Cardiac septum (tissue), 1 donor: ENCODE measurements around the gene LYAR. TPM values are rescaled to one million over a fixed set of nuclear protein-coding genes. Genes with fewer than 3 reads are reported as not detected.

Experiments used
- DNase-seq: peaks from one replicate; pipeline ENCODE4 v3.0.0-alpha.2; 2020; ENCODE audit warnings: low spot score
- intact Hi-C: fragments of 100-400 bp; cut with DNase I; formaldehyde crosslinking; loops from one replicate; pipeline ENCODE4 v1.14.0; 2022
- total RNA-seq: library from RNA; stranded (reverse); fragmentation: NEBNext Ultra II Directional; extraction: Animal tissue kit (Norgen Biotek cat#: 25700); gene quantifications from one replicate; pipeline ENCODE4 v1.2.1, GENCODE V29; 2021
- donor health status: DM: no; HTN: no; CAD: no.

Gene LYAR
- total RNA-seq, 1 donor from 2014 or later = 21.2 TPM

DNA sequence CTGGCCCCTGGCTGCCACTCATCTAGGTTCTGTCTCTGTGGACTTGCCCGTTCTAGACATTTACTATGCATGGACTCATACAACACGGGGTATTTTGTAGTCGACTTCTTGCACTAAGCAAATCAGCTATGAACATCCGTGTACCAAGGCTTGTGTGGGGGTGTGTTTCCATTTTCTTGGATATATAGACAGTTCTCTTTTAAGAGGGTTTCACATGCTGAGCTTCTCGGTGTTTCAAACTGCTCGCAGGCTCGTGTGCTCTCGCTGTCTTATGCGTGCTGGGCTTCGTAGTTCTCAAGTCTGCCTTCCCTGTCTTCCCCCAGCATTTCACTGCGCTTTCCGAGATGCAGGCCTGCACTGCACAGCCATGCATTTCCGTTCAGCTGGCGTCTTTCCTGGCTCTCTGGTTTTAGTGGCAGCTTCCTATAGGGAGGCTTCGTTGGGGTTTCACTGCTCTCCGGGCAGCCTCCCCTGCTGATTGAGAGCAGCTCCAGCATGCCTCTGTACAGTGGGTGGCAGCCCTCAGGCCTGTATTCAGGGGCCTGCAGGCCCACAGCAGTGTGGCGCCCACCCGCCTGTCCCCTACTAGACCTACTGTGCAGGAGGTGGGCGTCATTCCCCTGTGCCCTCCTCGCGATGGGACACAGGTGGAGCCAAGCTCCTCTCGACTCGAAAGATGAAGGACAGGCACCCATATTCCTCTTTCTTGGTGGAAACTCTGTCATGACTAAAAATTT is 27.7 kb upstream of the LYAR start:
- DNase-seq = no peak
- intact Hi-C loops = no loop called here

DNA sequence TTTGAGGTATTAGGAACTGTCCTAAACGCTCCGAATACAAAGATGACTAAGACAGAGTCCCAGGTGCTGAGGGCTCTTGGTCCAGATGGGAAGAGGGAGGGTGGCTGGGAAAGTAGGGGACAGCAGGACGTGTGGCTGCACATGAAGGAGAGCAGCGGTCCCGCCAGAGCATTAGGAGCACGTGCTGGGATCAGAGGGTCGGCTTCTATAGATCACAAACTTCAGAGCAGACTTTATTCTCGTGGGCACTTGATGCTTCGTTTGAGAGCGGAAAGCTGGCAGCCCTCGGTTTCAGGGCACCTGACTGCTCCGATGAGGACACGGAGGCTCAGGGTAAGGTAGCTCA is 26.2 kb upstream of the LYAR start:
- DNase-seq = no peak
- intact Hi-C loops = no loop called here

DNA sequence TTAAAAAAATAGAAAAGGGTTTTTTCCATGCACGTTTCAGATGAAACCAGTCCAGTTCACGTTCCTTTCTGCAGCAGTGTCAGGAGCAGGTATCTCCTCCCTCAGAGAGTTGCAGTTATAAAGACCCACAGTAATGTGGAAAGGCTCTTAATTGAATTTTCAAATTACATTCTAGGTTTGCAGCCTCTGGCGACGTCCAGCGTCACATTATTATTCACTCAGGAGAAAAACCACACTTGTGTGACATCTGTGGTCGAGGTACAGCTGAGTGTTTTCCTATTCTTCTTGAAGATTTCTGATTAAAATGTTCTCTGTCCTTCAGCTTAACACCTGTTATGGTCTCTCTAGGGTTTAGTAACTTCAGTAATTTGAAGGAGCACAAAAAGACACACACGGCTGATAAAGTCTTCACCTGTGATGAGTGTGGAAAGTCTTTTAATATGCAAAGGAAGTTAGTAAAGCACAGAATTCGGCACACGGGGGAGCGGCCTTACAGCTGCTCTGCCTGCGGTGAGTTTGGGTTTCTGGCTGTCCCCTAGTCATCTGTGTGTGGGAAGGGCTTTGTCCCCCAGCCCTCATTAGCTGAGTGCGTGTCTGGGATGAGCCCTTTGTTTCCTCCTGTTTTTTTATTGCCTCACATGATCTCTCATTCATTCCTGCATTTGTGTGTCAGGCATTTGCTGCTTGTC is 25.7 kb upstream of the LYAR start:
- DNase-seq = no peak
- intact Hi-C loops = no loop called here

DNA sequence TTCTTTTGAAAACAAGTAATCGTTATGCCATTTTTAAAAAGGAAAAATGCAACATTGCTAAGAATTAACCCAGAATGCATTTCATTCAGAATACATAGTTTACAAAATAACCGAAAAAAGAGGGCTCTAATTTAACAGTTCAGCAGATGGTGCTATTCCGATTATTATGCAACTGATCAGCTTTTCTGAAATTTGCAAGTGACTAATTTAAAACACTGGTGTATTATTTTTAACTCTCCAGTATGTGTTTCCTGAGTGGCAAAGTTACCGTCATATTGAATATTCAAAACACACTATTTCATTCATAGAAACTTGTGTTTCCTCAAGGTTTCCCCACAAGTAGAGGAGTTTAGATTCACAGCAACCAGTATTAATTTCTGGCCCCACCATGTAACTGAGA is 21.2 kb upstream of the LYAR start:
- intact Hi-C loops = no loop called here
- DNase-seq = no peak

DNA sequence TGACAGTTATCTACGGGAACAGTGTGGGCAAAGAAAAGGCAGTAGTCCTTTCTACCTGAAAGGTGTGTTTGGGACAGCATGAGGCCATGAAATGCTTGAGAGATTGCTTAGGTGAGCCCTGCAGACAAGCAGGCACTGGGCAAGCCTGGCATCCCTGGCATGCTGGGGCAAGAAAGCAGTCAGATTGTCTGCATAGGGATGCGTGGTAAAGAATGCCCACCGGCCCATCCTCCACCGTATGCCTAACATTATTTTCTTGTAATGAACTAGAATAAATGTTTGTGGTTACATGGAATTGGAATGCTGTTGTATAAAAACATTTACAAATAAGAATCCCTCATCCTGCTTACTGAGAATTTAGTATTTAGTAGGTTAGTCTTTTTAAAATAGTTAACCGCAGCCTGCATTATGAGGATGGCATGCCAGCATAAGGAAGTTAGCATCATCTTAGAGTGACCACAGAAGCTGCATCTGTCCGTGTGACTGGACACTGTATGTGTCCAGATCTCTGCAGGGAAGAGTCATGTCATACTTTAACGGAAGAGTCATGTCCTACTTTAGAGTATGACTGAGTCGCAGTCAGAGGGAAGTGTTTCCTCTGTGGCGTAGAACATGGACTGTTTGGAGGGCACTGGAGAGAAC is 19.0 kb upstream of the LYAR start:
- intact Hi-C loops = no loop called here

GRCh38 chr4:4306920-4307319 is 17.0 kb upstream of the LYAR start:
- intact Hi-C loops = no loop called here
- DNase-seq = no peak

More for the DNA sequence above, 19.0 kb upstream of the LYAR start:
- no peak for DNase-seq

GRCh38 chr4:4302416-4302815 is 12.5 kb upstream of the LYAR start:
- intact Hi-C loops = no loop called here
- no peak for DNase-seq

- no peak for DNase-seq
- intact Hi-C loops = no loop called here
Observed at GRCh38 chr4:4302001-4302400, 12.0 kb upstream of the LYAR start.

DNA sequence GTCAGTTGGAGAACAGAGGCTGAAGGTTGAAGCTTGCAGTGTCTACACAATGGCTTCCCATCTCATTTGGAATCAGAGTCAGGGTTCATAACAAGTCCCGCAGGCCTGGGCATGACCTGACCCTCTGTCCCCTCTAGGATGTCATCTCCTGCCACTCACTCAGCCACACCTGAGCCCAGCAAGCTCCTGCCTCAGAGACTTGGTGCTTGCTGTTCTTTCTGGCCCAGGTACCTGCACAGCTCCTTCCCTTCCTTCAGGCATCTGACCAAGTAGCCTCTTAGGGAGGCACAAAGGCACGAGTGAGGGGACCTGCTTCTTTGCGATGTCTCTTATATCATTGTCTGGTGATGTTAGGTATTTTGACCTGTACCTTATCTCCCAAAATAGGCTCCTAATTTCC is 9.1 kb upstream of the LYAR start:
- DNase-seq = no peak
- intact Hi-C loops = no loop called here

GRCh38 chr4:4296283-4296846 is 6.4 kb upstream of the LYAR start:
- no peak for DNase-seq
- intact Hi-C loops = no loop called here

GRCh38 chr4:4293279-4293678 is 3.3 kb upstream of the LYAR start:
- DNase-seq = no peak
- intact Hi-C loops = no loop called here

GRCh38 chr4:4289597-4289940 is 385 bp downstream of the LYAR start:
- no peak for DNase-seq
- intact Hi-C loops = loop anchor here (2.0 kb wide), 1 partner anchor 41 kb away; the partner anchor contains the start of gene TMEM128

- no peak for DNase-seq
Observed at GRCh38 chr4:4289055-4289454, 899 bp downstream of the LYAR start.

DNA sequence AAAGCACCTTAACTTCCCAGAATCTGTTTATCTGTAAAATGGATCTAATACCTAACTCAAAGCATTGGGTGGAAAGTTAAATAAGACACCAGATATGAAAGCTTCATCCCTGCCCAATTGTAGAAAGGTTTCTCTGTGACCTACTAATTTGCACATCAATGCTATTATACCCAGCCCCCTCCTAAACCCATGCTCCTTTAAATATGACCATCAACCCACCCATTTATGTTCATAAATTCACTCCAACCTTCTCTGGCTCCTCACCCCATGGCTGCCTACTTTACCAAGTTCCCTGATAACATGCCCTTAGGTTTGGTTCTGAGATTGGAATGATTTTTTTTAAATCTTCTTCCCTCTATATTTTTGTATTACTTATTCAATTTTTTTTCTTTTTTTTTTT is 1.9 kb downstream of the LYAR start:
- intact Hi-C loops = loop anchor here (2.0 kb wide), 1 partner anchor 39 kb away; the partner anchor contains the start of gene TMEM128
- no peak for DNase-seq

More at GRCh38 chr4:4289055-4289454, 899 bp downstream of the LYAR start:
- intact Hi-C loops = loop anchor here (2.0 kb wide), 1 partner anchor 40 kb away; the partner anchor contains the start of gene TMEM128

DNA sequence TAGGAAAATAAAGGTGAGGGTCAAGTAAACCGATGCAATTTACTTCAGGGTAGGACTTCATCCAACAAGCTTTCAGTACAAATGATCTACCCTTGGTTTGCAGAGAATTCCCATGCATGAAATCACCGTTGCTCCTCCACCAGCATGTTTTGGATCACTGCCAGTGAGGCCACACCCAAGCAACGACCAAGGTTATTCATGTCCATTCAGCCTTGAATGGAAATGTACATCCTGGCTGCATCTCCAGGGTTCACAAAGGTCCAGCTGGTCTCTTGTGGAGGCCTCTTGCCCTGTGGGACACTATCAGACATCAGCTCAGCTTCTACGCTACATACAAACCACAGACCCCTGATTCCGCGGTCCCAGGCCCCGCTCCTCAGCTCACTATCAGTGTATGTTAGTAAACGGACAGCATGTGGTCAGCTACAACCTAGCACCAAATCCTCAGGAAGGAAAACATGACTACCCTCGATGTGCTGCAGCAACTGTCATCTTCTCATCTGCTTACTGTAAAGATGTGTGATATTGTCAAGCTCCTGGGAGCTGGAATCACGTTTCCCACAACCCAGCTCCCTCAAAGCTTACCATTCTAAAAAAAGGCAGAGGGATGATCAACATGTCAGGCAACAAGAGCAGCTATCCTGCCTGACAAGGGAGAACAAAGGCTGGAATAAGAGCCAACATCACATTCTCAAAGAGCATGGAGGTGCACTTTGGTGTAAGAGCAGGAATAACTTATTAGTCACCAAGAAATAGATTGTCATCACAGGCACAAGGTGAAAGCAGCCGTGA is 4.9 kb downstream of the LYAR start:
- DNase-seq = no peak
- intact Hi-C loops = no loop called here

- DNase-seq = no peak
- intact Hi-C loops = no loop called here
Observed at GRCh38 chr4:4281787-4282186, 8.2 kb downstream of the LYAR start.

- intact Hi-C loops = no loop called here
- DNase-seq = no peak
Observed at GRCh38 chr4:4277531-4277930, 12.4 kb downstream of the LYAR start.

- intact Hi-C loops = no loop called here
- no peak for DNase-seq
Observed at GRCh38 chr4:4274226-4274625, 15.7 kb downstream of the LYAR start.

DNA sequence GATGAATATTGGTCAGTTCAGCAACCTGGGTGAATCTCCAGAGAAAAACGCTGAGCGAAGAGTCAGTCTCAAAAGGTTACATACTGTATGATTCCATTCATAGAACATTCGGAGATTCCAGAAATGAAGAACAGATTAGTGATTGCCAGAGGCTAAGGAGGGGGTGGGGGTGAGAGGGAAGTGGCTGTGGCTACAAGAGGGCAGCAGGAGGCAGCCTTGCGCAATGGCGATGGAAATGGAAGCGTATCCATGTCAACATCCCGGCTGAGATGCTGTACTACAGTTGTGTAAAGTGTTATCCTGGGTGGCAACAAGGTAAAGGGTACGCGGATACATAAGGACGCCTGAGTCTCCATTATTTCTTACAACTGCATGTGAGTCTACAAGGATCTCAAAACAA is 18.0 kb downstream of the LYAR start:
- intact Hi-C loops = no loop called here

GRCh38 chr4:4270529-4270928 is 19.4 kb downstream of the LYAR start:
- no peak for DNase-seq
- intact Hi-C loops = no loop called here

More for the DNA sequence above, 18.0 kb downstream of the LYAR start:
- DNase-seq = no peak
